HG03280 (cell line): ENCODE results near the gene USP25.

Experiments
- ATAC-seq: cut with Tn5 transposase; IDR thresholded peaks from one replicate; pipeline ENCODE4 v1.9.1; 2021; ENCODE audit warnings: mild to moderate bottlenecking, moderate library complexity; ENCODE audit not compliant: unreplicated experiment

Gene USP25

DNA sequence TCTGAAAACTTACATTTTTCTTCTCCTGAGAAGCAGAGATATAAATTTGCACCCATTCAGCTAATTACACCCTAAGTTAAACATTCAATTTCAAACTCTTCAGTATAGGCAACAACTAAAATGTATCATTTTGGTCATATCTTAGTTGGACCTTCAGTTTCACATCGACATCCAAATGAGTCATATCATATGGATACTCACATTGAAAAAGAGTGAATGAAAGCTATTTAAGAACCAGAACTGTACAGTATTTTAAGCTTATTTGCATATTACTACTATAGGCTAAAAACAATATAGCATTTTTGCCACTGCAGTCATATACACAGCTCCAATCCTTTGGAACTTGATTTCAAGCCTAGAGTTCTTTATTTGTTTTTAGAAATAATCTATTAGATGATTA lies 33.6 kb downstream of the USP25 start:
- ATAC-seq = no peak

DNA sequence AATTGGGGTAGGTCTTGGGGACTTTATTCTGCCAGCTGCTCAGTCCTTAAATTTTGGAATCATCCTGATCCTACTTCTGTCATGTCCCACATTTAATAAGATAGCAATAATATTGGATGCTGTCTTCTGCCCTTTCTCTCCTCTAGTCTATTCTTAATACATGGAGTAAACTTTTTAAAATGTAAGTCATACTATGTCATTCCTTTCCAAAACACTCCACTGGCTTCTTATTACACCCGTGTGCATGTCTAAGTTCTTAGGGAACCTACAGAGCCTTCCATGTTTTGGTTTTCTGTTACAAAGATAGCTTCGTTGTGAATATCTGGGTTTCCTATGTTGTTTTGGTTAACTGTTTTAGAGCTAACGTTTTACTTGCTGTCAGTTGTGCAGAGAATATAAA lies 35.1 kb downstream of the USP25 start:
- no peak for ATAC-seq

DNA sequence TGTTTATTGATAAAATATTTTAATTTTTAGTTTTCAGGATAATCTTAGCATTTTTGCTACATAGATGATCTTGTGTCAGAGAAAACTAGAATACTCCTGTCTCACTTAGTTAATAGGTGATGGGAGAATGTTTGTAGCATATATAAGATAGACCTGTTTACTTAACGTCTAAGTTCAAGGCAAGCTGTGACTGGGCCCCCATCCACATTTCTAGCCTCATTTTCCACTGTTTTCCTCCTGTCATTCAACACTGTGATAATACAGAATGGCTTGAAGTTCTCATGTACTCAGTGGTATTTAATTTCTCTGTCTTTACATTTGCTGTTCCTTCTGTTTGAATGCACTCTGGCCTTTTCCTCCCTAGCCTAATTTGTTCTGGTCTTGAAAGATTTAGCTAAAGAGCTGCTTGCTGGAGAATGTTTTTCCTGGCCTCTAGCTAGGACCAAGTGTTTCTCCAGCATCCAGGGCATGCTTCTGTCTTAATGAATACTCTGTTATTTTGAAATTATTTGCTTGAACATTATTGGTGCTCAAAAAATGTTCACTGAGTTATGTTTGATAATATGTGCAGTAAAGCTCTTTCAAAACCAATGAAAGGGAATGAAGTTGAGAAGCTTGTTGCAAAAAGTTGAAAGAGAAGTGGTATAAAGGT lies 37.3 kb downstream of the USP25 start:
- ATAC-seq = no peak

DNA sequence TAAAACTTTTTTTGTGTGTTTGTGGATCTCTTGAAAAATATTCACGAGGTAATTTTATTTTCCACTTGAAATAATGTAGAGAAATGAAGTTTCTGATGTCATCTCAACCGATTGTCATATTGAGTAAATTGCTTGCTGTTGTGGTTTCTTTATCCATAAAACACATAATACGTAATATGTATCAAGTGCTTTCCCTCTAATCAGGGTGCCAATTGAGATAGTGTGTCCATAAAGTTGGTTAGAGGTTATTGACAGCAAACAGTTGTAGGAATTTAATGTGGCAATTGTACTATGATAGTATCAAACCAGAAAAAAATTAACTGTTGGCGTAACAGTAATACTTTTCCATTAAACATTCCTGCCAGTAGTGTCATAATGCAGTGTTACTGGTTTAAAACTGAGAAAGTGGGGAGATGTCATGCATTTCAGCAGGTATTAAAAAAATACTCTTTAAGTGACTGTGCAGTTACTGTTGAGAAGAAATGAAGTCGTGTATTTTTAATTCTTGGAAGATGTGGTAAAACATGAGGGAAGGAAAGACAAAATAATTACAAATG lies 38.3 kb downstream of the USP25 start:
- no peak for ATAC-seq

DNA sequence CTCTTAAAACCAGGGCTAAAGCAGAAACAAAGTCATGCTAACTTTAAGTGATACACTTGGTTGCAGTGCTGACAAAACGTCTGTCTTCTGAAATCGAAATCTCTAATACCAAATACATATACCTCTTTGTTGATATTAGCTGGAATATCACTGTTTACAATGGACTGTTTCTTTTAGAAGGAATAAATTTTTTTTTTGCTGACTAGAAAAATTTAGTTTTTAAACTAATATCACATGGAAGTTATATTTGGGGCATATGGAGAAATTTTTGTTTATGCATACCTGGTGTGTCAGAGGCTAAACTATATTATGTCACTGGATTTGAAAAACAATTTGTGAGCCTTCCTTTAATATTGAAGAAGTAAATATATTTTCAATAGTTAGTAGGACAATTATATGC lies 39.1 kb downstream of the USP25 start:
- no peak for ATAC-seq

DNA sequence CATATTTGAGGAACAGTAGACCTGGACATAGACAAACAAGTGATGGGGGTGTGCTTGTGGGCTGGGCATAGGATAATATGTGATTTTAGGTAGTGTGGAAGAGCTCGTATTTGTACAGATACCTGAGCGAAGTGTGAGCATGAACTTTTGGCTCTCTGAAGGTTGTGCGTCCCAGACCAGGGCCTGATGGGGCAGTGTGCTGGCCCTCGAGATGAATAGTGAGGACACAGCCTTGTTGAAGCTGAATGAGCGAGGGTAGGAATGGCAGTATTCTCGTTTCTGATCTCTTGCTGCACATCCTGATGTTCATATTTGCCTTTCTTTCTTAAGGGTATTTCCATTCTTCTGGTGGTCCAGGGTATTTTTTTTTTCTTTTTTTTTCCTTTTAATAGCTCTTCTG lies 41.5 kb downstream of the USP25 start:
- no peak for ATAC-seq

DNA sequence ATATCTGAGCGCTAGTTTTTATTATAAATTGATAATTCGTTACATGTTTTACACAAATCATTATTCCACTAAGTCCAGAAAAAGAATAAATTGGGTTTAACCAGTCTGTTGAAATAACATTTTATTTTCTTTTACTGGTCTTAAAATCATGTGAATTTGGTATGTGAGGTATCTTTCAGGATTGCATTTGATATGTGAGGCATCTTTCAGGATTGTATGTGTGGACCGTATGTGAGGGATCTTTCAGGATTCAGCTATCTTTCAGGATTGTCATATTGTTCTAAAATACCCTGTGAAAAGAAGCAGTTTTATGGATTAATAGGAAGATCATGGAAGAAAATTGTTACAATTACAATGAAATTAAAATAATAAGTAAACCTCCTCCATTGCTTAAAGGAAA lies 42.9 kb downstream of the USP25 start:
- ATAC-seq = no peak

DNA sequence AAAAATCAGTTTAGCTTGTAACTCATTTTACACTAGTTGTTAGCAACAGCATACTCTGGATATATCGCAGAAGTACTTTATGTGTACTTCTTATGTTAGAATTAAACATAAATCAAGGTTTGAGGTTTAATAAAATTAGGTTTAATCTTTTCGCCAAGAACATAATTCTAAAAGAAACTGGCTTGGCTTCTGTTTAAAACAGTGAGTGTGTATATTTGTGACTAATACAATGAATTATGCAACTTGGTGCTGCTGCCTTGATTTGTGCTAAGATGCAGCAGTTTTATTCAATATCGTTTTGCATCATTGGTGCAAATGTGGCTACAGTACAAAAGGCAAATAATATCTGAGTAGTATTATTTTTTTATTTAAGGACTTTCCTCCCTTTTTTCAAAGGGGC lies 44.8 kb downstream of the USP25 start:
- no peak for ATAC-seq

DNA sequence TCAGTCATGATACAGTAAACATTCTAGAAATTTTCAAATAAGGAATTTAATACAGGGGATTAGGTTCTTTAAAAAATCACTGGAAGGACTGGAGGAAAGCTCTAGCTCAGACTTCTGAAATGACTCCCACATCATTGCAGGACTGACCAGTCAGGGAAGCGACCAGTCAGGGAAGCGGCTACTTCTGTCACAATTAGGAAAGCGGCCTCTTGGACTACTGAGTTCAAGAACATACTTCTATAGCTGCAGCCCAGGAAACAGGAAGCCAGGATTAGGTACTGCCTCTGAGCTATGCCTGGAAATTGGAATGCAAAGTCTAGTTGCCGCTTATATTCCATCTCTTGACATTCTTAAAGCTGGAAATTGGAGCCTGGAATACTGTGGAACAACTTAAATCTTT lies 45.5 kb downstream of the USP25 start:
- ATAC-seq = no peak

DNA sequence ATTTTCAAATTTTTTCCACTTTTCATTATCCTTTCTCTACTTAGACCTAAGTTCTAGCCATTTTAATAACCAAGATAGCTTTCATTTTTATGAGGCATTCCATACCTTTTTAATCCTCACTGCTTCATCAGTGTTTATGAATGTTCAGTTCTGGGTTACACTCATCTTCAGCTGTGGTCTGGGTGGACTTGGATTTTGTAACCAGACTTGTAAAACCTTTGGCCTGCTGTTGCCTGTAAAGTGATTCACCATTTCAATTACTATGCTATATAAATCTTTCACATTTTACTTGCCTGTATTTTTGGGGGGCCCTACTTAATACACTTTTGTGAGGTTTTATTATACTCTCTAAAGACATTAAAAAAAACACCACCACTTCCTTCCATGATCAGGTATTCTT lies 46.2 kb downstream of the USP25 start:
- ATAC-seq = no peak

DNA sequence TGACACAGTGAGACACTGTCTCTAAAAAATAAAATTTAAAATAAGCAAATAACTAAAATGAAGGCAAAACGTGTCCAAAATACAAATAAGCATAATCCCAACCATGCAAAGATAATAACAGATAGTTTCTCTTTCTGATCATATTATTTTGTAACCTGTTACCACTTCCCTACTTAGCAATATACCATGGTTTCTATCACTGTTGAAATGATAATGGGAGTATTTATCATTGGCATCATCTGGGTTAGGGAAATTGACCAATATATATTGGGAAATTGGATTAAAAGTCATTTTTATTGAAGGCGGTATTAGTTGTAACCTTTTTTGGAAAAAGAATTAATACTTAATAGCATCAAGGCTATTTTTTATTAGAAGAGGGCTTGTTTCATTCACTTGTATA lies 47.0 kb downstream of the USP25 start:
- no peak for ATAC-seq

DNA sequence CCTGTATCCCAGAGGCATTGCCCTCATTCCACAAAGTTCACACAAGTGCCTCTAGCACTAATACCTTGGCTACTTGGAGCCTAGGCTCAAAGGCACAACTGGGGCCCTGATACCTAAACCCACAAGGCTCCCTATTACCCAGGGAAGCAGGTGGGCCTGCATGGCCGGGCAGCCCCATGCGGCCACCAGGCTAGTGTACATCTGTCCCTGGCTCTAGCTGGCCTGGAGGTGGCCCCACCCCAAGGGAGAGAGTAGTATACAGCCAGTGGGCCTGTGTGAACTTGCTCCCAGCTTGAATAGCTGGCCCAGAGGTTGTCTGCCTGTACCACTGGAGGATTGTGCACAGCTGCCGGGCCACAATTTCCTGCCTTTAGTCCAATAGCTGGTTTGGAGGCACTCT lies 52.2 kb downstream of the USP25 start:
- no peak for ATAC-seq

DNA sequence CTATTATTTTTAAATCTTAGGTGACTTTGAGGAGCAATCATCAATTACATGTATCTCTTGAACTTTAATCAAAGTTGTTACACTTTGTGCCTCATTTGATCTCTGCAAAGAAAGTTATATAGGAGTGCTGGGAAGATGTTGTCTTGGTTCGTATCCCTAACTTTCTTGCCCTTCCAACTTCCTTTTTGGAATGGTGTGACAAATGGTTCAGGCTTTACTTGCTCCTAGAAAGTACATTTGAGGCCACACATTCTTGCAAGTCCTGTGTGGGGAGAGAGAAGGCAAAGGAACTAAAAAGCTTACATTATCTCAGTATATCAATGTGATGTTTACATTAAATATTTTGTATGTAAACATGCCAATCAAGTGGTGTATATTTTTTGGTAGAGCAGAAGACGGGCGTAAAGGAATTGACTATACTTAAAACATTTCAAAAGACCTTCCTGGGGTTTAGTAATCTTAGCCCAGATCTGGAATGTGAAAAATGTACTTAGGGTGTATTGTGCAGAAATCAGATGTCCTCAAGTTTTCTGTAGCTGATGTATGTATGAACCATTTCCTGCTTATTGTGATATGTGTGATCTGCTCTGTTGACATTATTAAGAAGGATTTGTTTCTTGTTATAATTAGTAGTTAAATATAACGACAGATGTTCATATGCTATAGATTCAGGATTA lies 59.2 kb downstream of the USP25 start:
- no peak for ATAC-seq

DNA sequence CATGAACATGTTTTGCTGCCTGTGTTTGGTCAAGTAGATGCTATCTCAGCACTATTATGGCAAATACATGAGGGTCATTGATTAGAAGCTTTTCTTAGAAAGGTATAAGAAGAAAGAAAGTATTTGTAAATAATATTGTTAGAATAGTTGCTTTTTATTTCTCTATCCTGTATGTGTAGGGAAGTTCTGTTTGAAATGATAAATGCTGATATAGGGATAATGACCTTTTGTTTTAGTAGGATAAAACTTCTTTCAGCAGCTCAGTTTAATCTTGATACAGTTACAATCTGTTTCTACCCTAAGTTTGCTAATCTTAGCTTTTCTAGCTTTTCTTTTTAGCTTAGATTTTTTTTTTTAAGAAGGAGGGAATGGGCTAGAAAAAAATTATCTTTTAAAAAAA lies 63.3 kb downstream of the USP25 start:
- ATAC-seq = no peak

DNA sequence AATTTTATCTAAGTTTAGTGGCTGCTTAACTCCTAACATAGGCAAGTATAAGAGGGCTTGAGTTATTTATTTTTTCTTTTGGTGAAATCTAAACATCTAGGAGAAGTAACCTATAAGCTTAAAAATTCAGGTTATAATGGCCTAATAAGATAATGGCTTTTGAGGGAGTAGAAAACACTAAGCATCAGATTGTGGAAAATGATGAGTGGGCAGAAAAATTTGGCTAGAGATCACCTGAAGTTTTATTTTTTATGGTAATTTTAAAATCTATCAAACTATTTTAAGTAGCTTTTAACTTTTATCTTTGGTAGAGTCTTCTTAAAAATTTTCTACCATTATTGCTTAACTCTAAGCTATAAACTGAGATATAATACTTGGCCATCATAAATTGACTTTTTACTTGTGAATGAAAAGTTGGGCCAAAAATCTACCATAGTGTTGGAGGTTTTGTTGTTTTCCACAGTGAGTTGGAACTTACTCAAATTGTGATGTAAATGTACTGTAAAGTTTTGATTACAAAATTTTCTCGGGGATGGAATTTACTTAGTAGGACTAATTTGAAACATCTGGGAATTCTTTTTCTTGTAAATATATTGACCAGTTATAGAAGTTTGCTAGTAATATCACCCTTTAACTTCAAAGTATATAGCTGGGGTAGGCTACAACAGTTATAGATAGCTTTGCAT lies 63.9 kb downstream of the USP25 start:
- no peak for ATAC-seq

DNA sequence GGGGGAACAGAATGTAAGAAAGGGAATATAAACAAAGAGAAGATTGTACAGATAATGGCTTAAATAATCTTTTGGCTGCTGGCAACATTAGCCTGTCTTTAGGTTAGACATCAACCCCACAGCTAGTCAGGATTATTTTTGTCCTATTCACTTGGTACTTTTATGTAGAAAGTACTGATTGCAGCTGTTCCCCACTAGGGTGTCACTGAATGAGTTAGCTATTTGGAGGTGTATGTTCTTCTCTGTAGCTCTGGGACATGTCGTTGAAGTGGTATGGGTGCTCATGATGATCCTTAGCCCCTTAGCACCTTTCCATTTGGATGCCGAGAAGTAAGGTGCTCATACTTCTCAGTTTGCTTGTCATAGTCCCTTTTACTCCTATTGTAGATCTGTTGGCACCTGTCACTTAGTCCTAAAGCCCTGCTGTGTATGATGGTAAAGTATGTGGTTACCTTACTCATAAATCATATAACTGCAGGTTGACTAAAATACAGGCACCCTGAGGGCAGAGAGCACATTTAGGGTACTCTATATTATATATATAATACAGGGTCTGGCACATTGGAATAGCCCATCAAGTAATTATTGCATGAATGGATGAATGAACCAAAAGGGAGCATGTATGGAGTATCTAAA lies 64.6 kb downstream of the USP25 start:
- ATAC-seq = no peak

DNA sequence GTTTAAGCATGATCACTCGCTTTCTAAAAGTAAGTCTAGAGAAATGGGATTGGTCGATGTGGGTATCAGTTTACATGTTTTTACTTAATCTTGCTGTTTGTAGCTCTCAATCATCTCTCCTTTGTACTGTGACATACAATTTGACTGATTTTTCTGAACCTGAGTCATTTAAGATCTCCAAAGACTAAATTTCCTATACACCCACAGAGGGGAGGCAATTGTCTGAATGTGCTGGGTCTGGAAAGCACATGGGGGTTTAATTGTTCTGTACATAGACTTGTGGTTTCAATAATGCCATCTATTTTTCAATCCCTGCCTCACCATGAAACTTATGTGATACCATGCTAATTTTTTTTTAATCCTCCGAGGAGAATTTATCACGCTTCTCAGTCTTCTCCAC lies 65.8 kb downstream of the USP25 start:
- ATAC-seq = no peak

DNA sequence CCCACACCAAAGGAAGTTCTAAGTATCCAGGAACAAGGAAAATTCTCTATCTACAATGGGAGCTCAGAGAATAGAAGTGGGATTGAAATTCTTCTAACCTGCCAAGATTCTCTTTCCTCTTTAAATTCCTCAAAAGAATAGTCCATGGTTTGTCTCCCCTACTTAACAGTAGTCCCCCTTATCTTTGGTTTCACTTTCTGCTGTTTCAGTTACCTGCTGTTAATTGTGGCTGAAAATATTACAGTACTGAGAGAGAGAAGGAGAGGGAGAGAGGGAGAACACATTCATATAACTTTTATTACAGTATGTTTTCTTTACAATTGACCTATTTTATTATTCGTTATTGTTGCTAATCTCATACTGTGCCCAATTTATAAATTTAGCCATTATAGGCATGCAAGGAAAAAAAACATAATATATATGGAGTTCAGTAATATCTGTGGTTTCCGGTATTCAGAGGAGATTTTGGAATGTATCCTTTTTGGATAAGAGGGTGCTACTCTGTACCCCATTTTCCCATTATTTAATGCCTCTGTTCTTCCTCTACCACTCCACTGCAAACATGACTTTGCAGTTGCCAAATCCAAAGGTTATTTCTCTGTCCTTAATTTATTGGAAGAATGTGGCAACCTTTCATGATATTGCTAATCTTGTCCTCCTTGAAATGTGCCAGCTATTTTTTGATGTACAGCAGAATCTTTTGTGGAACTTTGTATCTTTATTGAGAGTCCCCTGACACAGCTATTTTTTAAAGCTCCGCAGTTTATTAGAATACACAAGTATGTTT lies 68.0 kb downstream of the USP25 start:
- ATAC-seq = no peak

DNA sequence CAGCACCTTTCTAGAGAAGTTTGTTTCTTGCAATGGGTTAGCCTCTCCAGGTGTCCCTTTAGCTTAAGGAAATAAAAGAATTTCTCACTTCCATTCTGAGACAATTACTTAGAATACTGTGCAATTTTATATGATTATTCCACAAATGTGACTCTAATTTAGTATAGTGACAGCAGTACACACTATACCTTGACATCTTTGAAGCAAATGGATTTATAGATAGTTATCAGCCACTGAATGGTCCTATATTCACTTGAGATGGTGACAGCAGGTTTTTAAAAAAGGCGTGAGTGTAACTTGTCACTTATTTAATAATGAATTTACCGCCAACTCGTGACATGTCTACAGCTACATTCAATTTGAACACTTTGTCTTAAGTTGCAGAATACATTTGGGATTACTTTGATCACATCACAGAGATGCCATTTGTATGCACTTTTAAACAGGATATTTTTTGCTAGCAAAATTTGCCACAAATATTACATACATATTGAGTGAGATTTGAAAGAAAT lies 71.6 kb downstream of the USP25 start:
- no peak for ATAC-seq

DNA sequence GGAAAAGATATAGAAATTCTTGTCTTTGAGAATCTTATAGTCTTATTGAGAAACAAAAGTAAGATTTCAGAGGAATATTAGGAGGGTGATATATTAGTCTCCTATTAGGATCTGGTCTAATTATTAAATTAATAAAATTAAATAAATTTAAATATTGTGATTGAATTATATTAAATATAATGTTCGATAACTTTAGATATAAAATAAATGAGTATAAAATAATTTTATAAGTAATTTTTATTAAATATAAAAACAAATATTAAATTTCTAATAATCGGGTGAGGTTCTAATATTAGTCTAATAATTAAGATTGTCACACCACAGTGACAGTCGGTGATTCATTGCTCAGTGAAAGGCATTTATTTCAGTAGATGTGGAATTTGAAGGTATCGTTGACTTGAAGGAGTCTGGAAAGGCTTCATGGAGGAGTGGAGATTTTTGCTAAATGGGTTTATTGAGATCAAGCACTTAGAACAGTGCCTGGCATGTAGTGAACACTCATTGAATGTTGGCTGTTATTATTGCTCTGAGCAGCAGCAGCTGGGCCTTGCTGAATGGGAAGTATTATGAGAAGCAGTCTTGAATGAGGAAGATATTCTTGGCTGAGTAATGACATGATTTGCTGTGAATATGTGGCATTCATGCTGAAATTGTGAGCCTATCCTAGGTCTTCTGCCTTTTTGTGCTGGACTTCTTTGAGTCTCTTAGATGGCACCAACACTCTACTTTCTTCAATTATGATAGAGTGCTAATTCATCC lies 74.6 kb downstream of the USP25 start:
- ATAC-seq = no peak
